GM08714 (cell line): Measurements from ENCODE around the gene ACOT8.
"Not testable (repeated sequence)": the region's sequence is repeated elsewhere in the genome, so short reads cannot be mapped to it uniquely, and the experiment has no call there.

ENCODE experiments used
- H3K4me3 ChIP-seq: fragments of 200-500 bp; sonication (Bioruptor generic); 2 replicates; pipeline ENCODE4 v1.5.1; 2014; ENCODE audit warnings: mild to moderate bottlenecking, low read length, inconsistent platforms
- ZNF274 ChIP-seq: IDR thresholded peaks from 2 replicates; pipeline ENCODE4 v1.6.1; 2012; ENCODE audit warnings: mild to moderate bottlenecking, low read depth, low read length

The ACOT8 gene

GRCh38 chr20:45814314-45814713 is 42.9 kb downstream of the ACOT8 start:
- H3K4me3 ChIP-seq = peak overlapping the region; percentile 15; the same call in 1 of the 2 replicates
- TF ChIP-seq ZNF274 = no peak

GRCh38 chr20:45813489-45813888 is 43.7 kb downstream of the ACOT8 start:
- TF ChIP-seq ZNF274 = no peak
- peak overlapping the region; percentile 84 for H3K4me3 ChIP-seq

DNA sequence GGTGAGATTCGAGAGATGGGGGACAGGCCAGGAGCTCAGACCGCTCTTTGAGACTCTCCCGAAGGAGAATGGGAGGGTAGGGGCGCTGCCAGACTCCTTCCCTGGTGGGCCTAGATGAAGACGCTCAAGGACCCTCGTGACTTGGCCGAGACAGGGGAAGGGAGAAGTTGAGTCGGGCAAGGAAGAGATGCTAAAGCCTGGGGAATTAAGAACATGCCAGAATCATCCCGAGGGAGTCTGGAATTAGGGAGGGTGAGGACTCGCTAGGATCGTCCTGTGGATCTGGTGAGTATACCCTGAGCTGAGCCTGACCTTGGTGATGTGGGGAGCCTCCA is 44.2 kb downstream of the ACOT8 start:
- H3K4me3 ChIP-seq = peak overlapping the region; percentile 84
- TF ChIP-seq ZNF274 = no peak

- H3K4me3 ChIP-seq = peak within 1 kb of the TSS; percentile 84
- TF ChIP-seq ZNF274 = no peak
These were observed 44.8 kb downstream of the ACOT8 start, which contains the start of gene UBE2C for GRCh38 chr20:45812157-45813005. Gene UBE2C (plus strand): TSS chr20:45812644. CDS start chr20:45812696, 52 bp downstream.

GRCh38 chr20:45810191-45810970 is 46.8 kb downstream of the ACOT8 start:
- TF ChIP-seq ZNF274 = no peak
- H3K4me3 ChIP-seq = no peak overlapping the region

- no peak for TF ChIP-seq ZNF274
- no peak overlapping the region for H3K4me3 ChIP-seq
These were observed 55.3 kb downstream of the ACOT8 start for GRCh38 chr20:45801851-45802250.

DNA sequence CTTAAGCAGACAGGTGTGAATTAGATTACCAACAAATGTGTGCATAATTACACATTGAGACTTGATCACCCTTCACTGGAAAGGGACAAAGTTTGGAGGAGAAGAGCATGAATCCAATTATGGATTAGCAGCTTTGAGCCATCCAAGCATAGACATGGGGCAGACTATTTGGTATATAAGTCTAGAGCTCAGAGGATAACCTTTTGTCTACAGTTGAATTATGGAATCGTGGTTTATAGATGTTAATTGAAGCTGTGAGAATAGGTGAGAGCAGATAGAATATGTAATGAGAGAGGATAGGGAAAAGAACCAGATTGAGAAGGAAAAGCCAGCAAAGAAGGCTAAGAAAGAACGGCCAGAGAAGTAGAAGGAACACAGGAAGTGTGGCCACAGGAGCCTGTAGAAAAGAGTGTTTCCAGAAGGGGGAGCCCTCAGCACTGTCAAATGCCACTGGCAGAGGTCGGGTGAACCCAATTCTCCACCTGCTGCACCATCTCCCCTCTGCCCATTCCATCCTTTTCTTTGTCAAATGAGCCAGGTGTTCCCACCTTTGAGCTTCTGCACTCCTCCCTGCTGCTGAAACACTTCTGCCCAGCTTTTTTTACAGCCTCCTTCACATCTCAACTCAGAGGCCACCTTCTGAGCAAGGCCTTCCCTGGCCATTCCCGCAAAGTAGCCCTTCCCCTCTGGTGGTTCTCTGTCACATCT is 58.1 kb downstream of the ACOT8 start:
- TF ChIP-seq ZNF274 = no peak
- no peak overlapping the region for H3K4me3 ChIP-seq

- H3K4me3 ChIP-seq = not testable (repeated sequence)
These were observed 59.2 kb downstream of the ACOT8 start for GRCh38 chr20:45797955-45798354.

- H3K4me3 ChIP-seq = not testable (repeated sequence)
These were observed 59.7 kb downstream of the ACOT8 start for GRCh38 chr20:45797510-45797909.

GRCh38 chr20:45796337-45797065 is 60.7 kb downstream of the ACOT8 start:
- no peak for TF ChIP-seq ZNF274
- H3K4me3 ChIP-seq = no peak overlapping the region

DNA sequence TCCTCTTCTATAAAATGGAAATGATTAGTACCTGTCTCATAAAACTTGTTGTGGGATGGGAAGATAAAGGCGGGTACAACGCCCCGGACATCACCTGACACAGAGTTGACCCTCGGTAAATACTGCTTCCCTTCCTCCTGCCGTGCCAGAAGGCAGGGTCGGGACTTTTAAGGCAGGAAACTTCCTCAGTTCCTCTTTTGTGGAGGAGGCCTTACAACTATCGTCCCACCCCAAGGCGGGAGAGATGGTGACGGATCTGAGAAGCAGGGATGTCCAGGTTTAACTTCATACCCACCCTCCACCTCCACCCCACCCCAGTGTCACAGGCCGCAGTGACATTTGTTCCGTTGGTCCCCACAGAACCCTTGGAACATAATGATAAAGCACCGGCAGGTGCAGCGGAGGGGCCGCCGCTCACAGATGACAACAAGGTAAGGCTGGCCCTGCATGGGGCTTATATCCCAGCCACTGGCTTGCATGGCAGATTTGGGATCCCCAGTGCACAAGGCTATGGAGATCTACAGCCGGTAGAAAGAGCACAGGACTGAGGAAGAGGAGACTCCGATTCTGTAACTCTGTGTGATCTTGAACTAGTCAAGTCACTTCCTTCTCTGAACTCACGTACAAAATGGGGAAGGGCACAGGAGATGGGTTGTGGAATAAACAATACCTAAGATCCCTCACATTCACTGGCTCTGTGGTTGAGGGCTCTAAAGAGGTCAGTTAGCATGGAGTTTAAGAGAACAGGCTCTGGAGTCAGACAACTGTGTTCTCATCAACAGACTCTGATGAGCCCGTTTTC is 64.7 kb downstream of the ACOT8 start:
- TF ChIP-seq ZNF274 = no peak
- H3K4me3 ChIP-seq = peak overlapping the region; percentile 86
